GM21381 (cell line): ENCODE data around the gene DHPS.

Experiments used
- ATAC-seq: cut with Tn5 transposase; IDR thresholded peaks from one replicate; pipeline ENCODE4 v1.9.1; 2021; ENCODE audit warnings: mild to moderate bottlenecking, moderate library complexity; ENCODE audit not compliant: unreplicated experiment

Gene DHPS

DNA sequence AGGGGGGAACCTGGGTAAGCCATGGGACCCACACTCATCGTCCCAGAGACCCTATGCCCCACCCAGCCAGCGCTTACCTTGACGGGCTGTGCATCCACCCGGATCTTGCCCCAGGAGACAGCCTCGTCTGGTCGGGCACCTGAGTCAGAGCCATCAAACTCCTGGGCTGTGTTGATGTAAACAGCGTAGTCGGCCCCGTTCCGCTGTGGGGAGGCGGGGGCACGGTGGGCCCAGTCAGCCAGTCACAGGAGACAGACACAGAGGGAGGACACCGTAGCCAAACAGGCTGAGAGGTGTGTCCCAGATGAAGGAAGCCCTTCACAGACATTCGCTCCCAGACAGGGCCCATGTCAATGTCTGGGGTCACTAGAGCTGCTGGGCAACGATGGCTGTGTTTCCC is 5.7 kb downstream of the DHPS start:
- ATAC-seq = no peak

DNA sequence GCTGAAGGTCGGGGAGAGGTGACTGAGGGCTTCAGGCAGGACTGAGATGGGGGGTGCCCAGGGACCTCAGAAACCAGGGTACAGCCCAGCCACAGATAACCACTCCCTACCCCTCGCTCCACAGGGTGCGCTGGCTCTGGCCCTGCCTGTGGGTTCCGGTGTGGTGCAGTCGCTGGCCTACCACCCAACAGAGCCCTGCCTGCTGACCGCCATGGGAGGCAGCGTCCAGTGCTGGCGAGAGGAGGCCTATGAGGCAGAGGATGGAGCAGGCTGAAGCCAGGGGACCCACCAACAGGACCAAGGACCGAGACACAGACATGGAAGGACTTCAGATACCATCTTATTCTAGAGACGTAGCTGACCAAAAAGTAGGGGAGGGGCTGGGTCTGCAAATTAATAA is 6.3 kb downstream of the DHPS start:
- no peak for ATAC-seq

DNA sequence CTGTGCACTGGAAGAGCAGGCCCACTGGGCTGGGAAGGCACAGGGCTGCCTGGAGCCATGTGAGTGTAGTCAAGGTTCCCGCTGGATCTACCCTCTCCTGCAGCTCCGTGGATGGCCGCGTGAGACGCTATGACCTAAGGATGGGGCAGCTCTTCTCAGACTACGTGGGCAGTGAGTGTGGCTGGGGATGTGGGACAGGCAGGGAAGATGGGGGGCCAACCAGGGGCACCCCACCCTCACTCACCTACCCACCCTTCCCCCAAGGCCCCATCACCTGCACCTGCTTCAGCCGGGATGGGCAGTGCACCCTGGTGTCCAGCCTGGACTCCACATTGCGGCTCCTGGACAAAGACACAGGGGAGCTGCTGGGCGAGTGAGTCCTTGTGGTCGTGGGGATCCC is 8.9 kb downstream of the DHPS start:
- no peak for ATAC-seq

DNA sequence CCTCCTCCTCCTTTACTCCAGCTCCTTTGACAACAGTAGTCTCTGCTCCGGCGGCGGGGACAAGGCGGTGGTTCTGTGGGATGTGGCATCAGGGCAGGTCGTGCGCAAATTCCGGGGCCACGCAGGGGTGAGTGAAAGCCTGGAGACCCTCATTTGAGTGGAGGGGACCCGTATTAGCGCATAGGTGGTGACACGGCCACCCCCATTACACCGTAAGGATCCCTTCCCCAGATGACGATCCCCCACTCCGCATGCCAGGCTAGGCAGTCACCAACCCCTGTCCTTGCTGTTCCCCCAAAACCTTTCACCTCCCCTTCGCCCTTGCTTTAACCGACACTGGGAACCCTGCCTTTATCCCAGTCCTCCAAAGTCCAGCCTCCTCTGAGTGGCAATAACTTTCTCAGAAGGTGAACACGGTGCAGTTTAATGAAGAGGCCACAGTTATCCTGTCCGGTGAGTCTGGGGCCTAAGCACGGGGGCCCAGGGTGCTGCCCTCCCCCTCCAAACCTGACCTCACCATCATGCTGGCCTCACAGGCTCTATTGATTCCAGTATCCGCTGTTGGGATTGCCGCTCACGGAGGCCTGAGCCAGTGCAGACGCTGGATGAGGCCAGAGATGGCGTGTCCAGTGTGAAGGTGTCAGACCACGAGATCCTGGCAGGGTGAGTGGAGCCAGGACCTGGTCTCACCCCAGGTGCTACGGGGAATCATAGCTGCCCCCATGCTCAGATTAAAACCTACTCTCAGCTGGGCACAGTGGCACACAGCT is 11.3 kb downstream of the DHPS start:
- ATAC-seq = no peak

DNA sequence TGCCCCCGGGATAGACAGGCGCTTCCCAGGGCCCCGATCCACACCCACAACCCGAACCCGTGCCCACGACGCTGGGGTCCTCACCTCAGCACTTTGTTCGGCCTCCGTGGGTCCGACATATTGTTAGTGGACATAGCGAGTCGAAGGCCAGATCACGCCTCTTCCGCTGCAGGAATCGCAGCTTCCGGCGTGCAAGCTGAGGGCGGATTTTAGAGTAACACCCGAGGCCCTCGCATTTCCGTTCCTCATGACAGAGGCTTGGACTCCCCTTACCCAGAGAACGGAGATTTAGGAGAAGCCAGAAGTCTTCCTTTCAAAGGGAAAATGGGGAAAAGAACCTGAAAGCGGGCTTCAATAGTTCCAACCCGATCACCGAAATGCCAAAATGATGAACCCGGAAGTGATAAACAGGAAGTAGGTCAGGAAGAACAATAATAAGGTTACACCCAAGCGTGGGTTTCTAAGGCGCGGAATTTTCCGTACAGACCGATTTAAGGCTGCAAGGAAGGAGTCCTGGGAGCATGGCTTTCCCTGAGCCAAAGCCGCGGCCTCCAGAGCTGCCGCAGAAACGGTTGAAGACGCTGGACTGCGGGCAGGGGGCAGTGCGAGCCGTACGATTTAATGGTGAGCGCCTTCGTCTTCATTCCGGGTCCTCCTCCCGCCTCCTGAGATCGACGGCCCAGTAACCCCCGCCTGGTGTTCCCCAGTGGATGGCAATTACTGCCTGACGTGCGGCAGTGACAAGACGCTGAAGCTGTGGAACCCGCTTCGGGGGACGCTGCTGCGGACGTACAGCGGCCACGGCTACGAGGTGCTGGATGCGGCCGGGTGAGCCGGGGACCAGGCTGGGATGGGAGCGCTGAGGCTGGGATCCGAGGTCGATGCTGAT is 12.2 kb downstream of the DHPS start:
- no peak for ATAC-seq

DNA sequence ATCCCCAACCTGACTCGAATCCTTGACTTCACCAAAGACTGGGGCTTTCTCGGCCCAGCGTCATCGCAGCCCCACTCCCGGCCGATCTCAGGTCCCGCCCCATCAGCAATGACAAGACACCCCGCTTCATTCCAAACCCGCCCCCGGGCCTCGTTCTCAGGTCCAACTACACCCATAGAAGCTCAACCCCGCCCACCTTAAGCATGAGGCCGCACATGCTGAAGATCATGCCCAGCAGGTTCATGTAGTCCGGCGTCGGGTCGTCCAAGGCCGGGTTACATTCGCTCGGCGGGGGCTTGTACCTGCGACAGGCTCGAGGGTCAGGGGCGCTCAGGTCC is 12.8 kb downstream of the DHPS start:
- ATAC-seq = no peak

DNA sequence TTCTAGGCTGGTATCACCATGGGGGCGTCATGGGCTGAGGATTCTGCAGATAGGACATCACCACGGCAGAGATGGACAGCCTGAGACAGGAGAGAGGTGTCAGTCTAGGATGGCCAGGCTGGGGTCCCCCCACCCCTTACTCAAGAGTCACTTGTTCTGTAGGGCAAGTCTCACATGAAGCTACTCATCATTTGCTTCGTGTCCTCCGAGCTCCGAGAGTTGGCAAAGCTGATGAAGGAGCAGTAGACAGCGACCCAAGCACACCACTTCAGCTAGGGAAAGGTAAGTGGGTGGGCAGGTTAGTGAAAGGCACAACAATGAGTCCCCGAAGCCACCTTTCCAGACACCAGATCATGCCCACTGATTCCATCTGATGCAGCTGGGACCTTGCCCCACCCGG is 13.3 kb downstream of the DHPS start:
- ATAC-seq = no peak

DNA sequence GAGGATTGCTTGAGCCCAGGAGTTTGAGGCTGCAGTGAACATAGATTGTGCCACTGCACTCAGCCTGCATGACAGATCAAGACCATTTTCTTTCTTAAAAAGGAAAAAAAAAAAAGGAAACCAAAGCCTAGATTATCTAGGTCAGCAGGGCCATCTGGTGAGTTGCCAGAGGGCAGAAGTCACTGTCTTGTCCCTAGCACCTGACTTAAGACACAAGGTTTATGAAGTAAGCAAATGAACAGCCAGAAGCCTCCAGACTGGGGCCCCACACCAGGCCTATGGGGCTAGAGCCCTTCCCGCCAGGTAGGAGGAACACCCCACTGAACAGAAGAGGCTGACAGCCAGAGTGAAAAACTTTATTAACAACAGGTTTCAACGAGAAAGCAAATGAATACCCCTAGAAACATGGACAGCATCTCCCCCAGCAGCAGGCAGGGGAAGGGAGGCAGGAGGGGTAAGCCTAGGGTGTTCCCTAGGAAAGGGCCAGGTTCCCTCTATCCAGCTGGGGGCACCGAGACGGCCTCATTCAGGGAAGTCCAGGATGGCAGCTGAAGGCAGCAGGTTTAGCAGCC is 13.9 kb downstream of the DHPS start:
- no peak for ATAC-seq

DNA sequence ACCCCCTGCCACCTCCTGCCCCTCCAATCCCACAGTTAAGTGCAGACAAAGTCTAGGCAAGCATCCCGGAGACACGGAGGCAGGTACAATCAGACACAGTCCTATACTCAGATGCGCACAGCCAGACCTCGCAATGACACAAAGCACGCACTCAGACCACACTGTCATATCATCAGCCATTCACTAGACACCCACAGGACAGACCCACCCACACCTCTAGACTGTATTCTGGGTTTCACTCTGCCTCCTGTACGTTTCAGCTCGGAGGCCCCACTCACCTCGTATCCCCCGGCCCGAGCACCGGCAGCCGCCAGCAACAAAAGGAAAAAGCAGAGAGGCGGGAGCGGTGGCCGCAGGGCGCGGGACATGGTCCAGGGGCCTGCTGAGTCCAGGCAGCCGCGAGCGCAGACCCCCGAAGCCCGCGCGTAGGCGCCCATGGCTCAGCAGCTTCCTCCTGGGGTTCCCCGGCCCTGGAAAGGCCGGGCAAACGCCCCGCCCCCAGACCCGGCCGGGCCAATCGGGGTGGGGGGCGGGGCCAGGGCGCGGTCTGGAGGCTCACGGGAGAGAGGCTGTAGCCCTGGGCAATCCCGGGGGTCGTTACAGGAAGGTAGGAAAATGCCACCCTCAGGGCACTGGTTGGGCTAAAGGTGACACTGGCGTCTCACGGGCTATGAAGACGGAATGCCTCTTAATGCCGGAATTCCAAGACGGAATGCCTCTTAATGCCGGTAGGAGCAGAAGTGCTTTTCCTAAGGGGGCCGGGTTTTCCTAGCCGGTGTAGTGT is 15.2 kb downstream of the DHPS start, which contains the start of the genes MAN2B1 and WDR83:
MAN2B1 (minus strand) TSS at position 478 of the 784 bp plus-strand sequence; CDS start at position 437, 41 bp downstream.
WDR83 (plus strand) TSS at position 543 of the 784 bp plus-strand sequence. CDS start 2,984 bp downstream, outside the sequence.
- ATAC-seq = no peak

DNA sequence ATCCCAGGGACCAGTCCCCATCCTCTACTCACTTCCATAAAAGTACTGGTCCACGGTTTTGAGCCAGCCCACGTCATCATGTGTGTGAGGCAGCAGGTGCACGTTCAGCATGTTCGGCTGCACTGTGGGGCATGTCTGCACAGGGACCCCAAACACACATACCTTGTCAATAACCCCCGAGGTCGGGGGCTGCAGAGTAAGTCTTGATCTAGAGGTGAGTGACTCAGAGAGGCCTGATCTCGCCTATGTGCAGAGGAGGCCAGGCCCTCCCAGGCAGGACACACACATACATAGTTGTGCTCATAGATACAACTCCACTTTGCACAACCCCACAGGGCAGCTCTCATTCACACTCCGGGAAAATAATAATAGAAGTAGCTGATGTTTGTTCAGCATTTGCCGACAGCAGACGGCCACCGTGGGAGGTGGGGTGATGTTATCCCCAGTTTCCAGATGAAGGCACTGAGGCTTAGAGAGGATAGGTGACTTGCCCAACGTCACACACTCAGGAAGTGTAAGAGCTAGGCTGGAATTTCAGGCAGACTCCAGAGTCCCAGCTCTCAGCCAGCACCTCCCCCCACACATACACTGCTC is 15.9 kb downstream of the DHPS start:
- no peak for ATAC-seq

DNA sequence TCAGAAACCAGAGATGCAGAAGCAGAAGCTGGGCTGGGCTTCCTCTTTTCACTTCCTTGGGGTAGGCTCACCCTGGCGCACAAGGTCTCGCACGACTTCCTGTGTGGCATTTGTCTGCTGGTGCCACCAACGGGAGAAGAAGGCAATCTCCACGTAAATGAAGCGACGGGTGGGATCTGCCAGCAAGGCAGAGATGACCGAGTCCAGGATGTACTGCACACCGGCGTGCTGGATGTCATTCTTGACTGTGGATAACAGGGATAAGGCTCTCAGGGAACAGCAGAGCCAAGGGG is 16.5 kb downstream of the DHPS start:
- ATAC-seq = no peak

DNA sequence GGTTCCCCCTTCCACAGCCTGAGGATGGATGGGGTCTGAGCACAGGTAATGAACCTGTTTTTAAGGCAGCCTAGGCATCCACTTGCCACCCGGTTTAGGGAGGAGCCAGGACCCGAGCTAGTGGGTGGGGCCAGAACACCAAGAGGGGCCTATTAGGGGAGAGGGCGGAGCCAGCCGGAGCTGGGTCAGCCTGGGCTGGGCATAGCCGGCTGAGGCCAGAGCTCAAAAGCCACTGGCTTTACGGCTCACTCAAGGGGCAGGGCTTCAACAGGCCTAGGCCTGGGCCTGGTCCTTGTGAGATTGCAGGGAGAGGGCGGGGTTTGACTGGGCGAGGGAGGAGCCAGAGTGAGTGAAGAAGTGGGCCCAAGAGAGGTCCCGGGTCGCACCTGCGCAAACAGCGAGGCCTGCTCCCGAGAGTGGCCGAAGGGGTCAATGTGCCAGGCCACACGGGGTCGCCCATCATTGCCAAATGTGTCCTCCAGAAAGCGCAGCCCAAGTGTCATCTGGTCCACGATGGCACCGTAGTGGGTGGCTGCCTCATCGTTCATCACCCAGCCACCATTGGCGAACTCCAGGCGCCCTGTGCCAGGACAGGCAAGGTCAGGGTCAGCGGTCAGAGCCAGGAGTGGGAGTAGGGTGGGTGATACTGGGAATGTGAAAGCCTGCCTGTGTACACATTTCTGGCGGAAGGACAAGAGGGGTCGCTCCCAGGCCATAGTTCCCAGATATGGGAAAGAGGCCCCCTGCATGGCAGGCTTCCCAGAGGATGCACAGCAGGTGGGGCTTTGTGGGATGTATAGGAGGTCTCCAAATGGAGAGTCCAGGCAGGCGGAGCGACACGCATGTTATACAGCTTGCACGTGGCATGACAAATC is 17.0 kb downstream of the DHPS start:
- ATAC-seq = no peak

DNA sequence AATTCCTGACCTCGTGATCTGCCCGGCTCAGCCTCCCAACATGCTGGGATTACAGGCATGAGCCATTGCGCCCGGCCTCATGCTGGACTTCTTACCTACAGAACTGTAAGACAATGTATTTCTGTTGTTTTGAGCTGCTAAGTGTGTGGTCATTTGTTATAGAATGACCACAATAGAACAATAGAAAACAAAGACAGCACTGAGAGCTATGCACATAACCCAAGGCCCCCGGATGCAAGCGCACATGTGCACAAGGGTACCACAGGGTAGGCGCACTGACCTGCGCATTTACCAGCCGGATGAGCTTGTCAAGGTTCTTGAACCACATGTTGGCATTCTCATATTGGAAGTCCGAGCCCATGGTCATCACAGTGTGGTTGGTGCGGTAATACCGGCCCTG is 20.7 kb downstream of the DHPS start:
- ATAC-seq = no peak

DNA sequence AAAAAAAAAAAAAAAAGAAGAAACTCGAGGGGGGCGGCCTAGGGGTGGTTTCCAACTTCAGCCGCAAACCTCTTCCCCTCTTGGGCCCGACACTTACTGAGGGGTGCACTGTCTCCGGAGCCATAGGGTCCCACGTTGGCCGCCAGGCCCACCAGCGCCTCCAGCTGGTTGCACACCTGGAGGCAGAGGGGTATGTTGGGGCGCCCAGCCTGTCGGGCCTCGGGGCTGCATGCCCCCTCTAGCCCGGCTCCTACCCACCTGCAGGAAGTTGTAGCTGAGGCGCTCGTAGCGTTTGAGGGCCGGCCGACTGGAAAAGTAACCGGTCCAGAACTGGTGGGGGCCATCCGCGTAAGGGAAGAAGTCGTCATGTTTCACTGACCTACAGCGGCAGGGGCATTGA is 23.7 kb downstream of the DHPS start:
- no peak for ATAC-seq

DNA sequence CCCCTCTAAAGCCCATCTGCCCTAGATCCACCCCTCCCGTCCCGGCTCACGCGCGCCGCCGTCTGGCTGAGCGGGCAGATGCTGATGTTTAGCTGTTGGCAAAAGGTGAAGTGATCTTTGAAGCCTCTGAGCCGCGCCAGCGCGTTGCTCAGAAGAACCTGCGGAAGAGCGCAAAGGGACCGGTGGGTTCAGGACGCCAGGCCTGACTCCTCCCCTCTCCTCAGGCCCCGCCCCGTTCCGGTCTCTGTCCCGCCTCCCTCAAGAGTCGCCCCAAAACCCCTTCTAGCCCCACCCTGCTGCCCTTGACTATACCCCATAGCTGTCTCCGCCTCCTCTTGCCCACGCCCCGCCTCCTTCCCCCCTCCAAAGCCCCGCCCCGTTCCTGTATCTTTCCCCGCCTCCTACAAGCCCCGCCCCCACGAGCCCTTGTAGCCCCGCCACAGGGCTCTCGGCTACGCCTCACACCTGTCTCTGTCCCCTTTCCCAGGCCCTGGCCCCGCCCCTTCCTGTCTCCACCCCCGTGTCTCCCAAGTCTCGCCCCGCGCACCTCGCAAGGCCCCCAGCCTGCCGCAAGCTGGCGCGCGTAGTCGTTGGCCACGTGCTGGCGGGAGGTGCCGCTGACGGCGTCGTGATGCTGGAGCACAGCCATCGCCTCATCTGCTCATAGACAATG is 24.6 kb downstream of the DHPS start:
- no peak for ATAC-seq

DNA sequence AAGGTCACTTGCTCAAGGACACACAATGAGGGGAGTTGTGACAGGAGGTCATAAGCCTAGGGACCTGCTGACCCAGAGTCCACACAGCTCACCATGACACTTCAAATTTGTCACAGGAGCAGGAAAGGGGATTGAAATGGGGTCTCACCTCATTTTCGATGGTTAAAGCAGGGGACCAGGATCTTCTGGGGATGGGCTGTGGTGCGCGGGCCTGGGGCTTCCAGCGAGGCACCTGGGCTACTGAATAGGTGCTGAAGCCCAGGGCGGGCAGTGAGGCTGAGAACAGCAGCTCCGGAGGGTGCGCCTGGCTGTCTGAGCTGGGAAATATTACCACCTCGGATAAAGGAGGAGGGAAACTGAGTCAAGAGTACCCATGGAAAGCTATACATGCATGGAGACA is 26.1 kb downstream of the DHPS start:
- no peak for ATAC-seq

DNA sequence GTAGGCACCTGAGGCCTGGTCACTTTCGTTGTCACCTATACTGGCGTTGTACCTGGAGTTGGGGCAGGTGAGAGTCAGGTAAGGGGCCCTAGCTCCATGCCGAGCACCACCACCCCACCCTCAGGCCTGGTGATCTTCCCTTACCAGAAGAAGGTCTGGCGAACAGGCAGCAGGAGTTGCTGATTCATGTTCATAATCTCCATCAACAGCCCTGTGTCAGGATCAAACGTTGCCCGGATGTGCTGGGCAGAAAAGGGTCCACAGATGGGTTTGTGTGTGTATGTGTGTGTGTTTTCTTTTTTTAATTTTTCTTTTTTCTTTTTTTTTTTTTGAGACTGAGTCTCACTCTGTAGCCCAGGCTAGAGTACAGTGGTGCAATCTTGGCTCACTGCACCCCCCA is 29.5 kb downstream of the DHPS start:
- no peak for ATAC-seq

DNA sequence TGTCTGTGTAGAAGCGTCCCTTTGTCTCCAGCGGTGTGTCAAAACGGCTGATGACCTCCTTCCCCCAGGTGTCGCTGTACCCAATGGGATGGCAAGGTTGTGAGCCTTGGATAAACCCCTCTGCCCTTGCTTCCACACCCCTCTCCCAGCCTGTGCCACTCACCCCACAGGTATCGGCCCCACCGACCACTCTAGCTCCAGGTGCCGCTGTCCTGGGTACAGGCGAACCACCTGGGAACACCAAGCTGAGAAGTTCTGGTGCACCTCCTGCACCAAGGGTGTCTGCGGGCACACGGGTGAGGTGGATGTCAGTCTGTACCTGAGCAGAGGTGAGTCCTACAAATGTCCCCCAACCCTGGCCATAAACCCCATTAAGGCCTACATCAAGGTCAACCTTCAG is 31.7 kb downstream of the DHPS start:
- ATAC-seq = no peak

DNA sequence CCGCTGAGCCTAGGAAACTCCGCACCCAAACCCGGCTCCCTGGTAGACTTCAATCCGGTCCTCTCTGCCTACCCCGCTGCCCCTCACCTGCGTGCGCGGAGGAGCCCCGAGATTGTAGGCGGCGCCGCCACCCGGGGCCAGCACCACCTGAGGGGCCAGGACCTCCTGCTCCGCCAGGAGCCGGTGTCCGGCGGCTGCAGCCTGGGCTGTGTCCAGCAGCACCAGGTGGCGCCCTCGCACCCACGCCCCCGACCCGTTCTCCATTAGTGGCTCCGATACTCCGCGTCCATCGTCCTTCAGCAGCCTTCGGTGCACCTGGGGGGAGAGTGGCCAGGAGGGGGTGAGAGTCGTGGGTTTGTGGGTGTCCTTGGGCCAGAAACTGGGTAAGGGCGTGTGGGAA is 33.6 kb downstream of the DHPS start:
- ATAC-seq = no peak
